ENCODE measurements around the gene KNTC1.
"Not testable (repeated sequence)": the region's sequence is repeated elsewhere in the genome, so short reads cannot be mapped to it uniquely, and the experiment has no call there.

DNA sequence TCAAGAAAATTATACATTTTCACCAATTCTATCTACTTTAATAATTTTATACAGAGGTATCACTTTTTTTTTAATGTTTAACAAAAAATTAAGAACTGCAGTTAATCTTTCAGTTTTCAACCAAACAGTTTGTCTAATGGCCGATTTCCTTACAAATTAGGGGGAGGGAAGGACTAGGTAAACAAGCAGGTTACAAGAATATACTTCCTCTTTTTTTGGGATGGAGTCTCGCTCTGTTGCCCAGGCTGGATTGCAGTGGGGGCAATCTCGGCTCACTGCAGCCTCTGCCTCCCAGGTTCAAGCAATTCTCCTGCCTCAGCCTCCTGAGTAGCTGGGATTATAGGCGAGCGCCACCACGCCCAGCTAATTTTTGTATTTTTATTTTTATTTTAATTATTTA lies 33.8 kb upstream of the KNTC1 start:
- not testable (repeated sequence) for TF ChIP-seq EZH2 (IDR thresholded peaks at IDR 0.05; ENCODE audit: low read length)
- TF ChIP-seq, protein P1, sequence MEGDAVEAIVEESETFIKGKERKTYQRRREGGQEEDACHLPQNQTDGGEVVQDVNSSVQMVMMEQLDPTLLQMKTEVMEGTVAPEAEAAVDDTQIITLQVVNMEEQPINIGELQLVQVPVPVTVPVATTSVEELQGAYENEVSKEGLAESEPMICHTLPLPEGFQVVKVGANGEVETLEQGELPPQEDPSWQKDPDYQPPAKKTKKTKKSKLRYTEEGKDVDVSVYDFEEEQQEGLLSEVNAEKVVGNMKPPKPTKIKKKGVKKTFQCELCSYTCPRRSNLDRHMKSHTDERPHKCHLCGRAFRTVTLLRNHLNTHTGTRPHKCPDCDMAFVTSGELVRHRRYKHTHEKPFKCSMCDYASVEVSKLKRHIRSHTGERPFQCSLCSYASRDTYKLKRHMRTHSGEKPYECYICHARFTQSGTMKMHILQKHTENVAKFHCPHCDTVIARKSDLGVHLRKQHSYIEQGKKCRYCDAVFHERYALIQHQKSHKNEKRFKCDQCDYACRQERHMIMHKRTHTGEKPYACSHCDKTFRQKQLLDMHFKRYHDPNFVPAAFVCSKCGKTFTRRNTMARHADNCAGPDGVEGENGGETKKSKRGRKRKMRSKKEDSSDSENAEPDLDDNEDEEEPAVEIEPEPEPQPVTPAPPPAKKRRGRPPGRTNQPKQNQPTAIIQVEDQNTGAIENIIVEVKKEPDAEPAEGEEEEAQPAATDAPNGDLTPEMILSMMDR (optimal IDR thresholded peaks at IDR 0.05 in 1 of 3, IDR thresholded peaks at IDR 0.05 in 1 of 3, conservative IDR thresholded peaks at IDR 0.05 in 1 of 3; ENCODE audit: extremely low read depth in 1 of 3, insufficient read depth in 2 of 3, low read length in 3 of 3) = not testable (repeated sequence)

Measured in keratinocyte (primary cell).